Motor neuron (in vitro differentiated cells): ENCODE data around the gene SART3. TPM values are rescaled to one million over a fixed set of nuclear protein-coding genes. Genes with fewer than 3 reads are reported as not detected.

Experiments
- ATAC-seq, 8 experiments: fragments of 200-7000 bp; cut with Tn5 transposase; replicated peaks in 6 of 8; 2 replicates each; pipeline ENCODE4 v1.8.0; 2021; ENCODE audit warnings: mild to moderate bottlenecking in 8 of 8, moderate library complexity in 8 of 8
- H3K27ac ChIP-seq, 2 donors: fragments of 250-450 bp; sonication (Bioruptor Pico); 2 replicates each; pipeline ENCODE4 v1.9.0; 2021; ENCODE audit warnings: antibody characterized with exemption in 2 of 2, mild to moderate bottlenecking in 2 of 2, moderate library complexity in 1 of 2
- H3K4me1 ChIP-seq, 2 donors: fragments of 250-450 bp; sonication (Bioruptor Pico); replicated peaks in 1 of 2; 2 replicates each; pipeline ENCODE4 v1.6.1; 2021; ENCODE audit warnings: antibody characterized with exemption in 2 of 2, mild to moderate bottlenecking in 2 of 2, moderate library complexity in 1 of 2
- H3K4me3 ChIP-seq, 5 donors: fragments of 250-450 bp; sonication (Bioruptor Pico); 2 replicates each; pipeline ENCODE4 v1.9.0; 2021; ENCODE audit warnings: antibody characterized with exemption in 5 of 5, mild to moderate bottlenecking in 5 of 5, moderate library complexity in 4 of 5
- WGBS, 10 experiments: fragments of 450-650 bp; shearing (Covaris generic); methylation state at CpG; one replicate each; pipeline ENCODE4 v1.0.0; 2022; 5-methylcytosine and 5-hydroxymethylcytosine counted together
- in situ Hi-C, 9 experiments: fragments of 400-800 bp; cut with MboI; loops; one replicate each; pipeline ENCODE4 v1.15.0; 2021; ENCODE audit warnings: low sequenced_read_pairs in 9 of 9, low pct_unique_long_range_greater_than_20kb in 2 of 9; ENCODE audit not compliant: unreplicated experiment in 9 of 9
- total RNA-seq, 8 experiments: library from RNA; unstranded; fragments of 300-600 nt; gene quantifications; 2 replicates each; pipeline versions ENCODE4 v1.2.3 to v1.2.4, GENCODE V29; 2022

Gene SART3
- total RNA-seq, 8 experiments from 2014 or later, result 39.7 to 68.7 (median 46.1) TPM

- WGBS, 10 experiments, result 80 to 100% (median 83%) methylated on average over 1 to 2 of the region's 4 CpGs; no CpG with 5 or more reads in 6 of the 10 experiments
- in situ Hi-C loops, result no loop called here
- no peak for ATAC-seq
- Histone ChIP-seq H3K4me1 (no peaks in the 10 kb centered on the region), H3K4me3 (no peak overlapping the region), H3K27ac (no peak overlapping the region)
These were observed 42.8 kb upstream of the SART3 start for GRCh38 chr12:108603743-108604142.

GRCh38 chr12:108602976-108603704, 42.2 kb upstream of the SART3 start:
- Histone ChIP-seq H3K4me1 (peaks cover 0 to under 1% of the 10 kb centered on the region in 2 donors), H3K27ac (no peak overlapping the region), H3K4me3 (no peak overlapping the region)
- in situ Hi-C loops, result no loop called here
- WGBS, 10 experiments, result 83 to 90% methylated on average over 2 of the region's 15 CpGs; no CpG with 5 or more reads in 8 of the 10 experiments
- ATAC-seq, result no peak

GRCh38 chr12:108602209-108602705, 41.3 kb upstream of the SART3 start:
- Histone ChIP-seq H3K4me3 (no peak overlapping the region), H3K4me1 (peaks cover 0 to 6% of the 10 kb centered on the region in 2 donors), H3K27ac (no peak overlapping the region)
- 68 to 100% (median 97%) methylated on average over 1 to 8 of the region's 9 CpGs; no CpG with 5 or more reads in 2 of the 10 experiments for WGBS, 10 experiments
- no peak for ATAC-seq
- in situ Hi-C loops, result no loop called here

- peaks cover 0 to 6% of the 10 kb centered on the region in 2 donors for H3K4me1 ChIP-seq
- ATAC-seq, result no peak
- no peak overlapping the region for H3K4me3 ChIP-seq
- no peak overlapping the region for H3K27ac ChIP-seq
- 72 to 94% (median 80%) methylated on average over 1 to 4 of the region's 4 CpGs; no CpG with 5 or more reads in 5 of the 10 experiments for WGBS, 10 experiments
- in situ Hi-C loops, result no loop called here
These were observed 39.7 kb upstream of the SART3 start for GRCh38 chr12:108600702-108601007.

- WGBS, 10 experiments, result 61 to 93% (median 88%) methylated on average over 3 to 10 of the region's 10 CpGs; no CpG with 5 or more reads in 3 of the 10 experiments
- in situ Hi-C loops, result no loop called here
- no peak for ATAC-seq
- H3K4me1 ChIP-seq, result peaks cover 0 to 6% of the 10 kb centered on the region in 2 donors
- no peak overlapping the region for H3K27ac ChIP-seq
- no peak overlapping the region for H3K4me3 ChIP-seq
These were observed 39.2 kb upstream of the SART3 start for GRCh38 chr12:108599948-108600701.

GRCh38 chr12:108599541-108599940, 38.6 kb upstream of the SART3 start:
- H3K27ac ChIP-seq, result no peak overlapping the region
- no peak overlapping the region for H3K4me3 ChIP-seq
- in situ Hi-C loops, result no loop called here
- WGBS, 10 experiments, result 70 to 100% (median 100%) methylated on average over 1 to 4 of the region's 6 CpGs; no CpG with 5 or more reads in 5 of the 10 experiments
- peaks cover 0 to 6% of the 10 kb centered on the region in 2 donors for H3K4me1 ChIP-seq
- no peak for ATAC-seq

- no peak overlapping the region for H3K4me3 ChIP-seq
- WGBS, 10 experiments, result 80 to 100% (median 92%) methylated on average over 2 to 6 of the region's 11 CpGs; no CpG with 5 or more reads in 4 of the 10 experiments
- no peak for ATAC-seq
- peaks cover 0 to 10% of the 10 kb centered on the region in 2 donors for H3K4me1 ChIP-seq
- in situ Hi-C loops, result no loop called here
- H3K27ac ChIP-seq, result no peak overlapping the region
These were observed 37.7 kb upstream of the SART3 start for GRCh38 chr12:108598553-108599250.

- in situ Hi-C loops, result no loop called here
- Histone ChIP-seq H3K27ac (no peak within 1 kb of the TSS), H3K4me1 (peaks cover 2 to 14% of the 10 kb centered on the region in 2 donors), H3K4me3 (no peak within 1 kb of the TSS)
- ATAC-seq, result peak in 7 of 8 experiments; percentile 24 to 74 (median 45)
- WGBS, 10 experiments, result 17 to 100% (median 75%) methylated on average over 1 to 2 of the region's 27 CpGs; no CpG with 5 or more reads in 6 of the 10 experiments
These were observed 36.8 kb upstream of the SART3 start, which contains the start of gene TMEM119 for GRCh38 chr12:108597559-108598471. TMEM119 (minus strand) TSS chr12:108598084; CDS start chr12:108592383, 5,701 bp downstream.

GRCh38 chr12:108596854-108597558, 36.0 kb upstream of the SART3 start:
- WGBS, 10 experiments, result 25 to 65% (median 63%) methylated on average over 2 to 4 of the region's 10 CpGs; no CpG with 5 or more reads in 7 of the 10 experiments
- no peak overlapping the region for H3K27ac ChIP-seq

GRCh38 chr12:108595711-108596647, 35.0 kb upstream of the SART3 start:
- peaks cover 2 to 14% of the 10 kb centered on the region in 2 donors for H3K4me1 ChIP-seq
- no peak overlapping the region for H3K27ac ChIP-seq
- no peak for ATAC-seq
- in situ Hi-C loops, result no loop called here
- no peak overlapping the region for H3K4me3 ChIP-seq
- WGBS, 10 experiments, result 0 to 96% (median 58%) methylated on average over 1 to 12 of the region's 17 CpGs; no CpG with 5 or more reads in 2 of the 10 experiments

More at GRCh38 chr12:108596854-108597558, 36.0 kb upstream of the SART3 start:
- Histone ChIP-seq H3K4me1 (peaks cover 2 to 14% of the 10 kb centered on the region in 2 donors), H3K4me3 (no peak overlapping the region)
- in situ Hi-C loops, result no loop called here
- peak in 1 of 8 experiments; percentile 14 for ATAC-seq
